ENCODE results near the gene NBPF4.
"Not testable (repeated sequence)": the region's sequence is repeated elsewhere in the genome, so short reads cannot be mapped to it uniquely, and the experiment has no call there.

The NBPF4 gene, protein sequence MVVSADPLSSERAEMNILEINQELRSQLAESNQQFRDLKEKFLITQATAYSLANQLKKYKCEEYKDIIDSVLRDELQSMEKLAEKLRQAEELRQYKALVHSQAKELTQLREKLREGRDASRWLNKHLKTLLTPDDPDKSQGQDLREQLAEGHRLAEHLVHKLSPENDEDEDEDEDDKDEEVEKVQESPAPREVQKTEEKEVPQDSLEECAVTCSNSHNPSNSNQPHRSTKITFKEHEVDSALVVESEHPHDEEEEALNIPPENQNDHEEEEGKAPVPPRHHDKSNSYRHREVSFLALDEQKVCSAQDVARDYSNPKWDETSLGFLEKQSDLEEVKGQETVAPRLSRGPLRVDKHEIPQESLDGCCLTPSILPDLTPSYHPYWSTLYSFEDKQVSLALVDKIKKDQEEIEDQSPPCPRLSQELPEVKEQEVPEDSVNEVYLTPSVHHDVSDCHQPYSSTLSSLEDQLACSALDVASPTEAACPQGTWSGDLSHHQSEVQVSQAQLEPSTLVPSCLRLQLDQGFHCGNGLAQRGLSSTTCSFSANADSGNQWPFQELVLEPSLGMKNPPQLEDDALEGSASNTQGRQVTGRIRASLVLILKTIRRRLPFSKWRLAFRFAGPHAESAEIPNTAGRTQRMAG

DNA sequence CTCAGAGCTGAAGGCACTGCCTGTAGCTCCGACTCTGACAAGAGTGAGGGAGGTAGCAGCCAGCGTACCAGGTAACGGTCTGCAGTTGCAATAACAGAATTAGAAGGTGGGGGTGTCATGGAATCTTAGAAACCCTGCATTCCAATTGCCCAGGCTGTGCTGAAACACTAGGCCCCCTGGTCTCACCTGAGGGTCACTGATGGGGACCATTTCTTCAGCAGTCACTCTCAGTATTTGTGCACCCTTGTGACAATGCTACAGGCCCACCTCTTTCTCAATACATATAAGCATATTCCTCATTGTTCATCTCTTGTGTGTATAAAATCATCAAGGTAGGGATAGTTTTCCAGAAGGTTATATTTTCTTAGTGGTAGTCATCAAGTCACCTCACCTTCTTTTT, at the start of gene NBPF4:
Gene NBPF4 (minus strand): TSS at position 101 of the 400 bp plus-strand sequence. CDS start 315 bp downstream, outside the sequence.
- DNase-seq (ENCODE audit: low spot score); in situ Hi-C loops (cut with MboI; ENCODE audit: low sequenced_read_pairs, unreplicated experiment): not testable (repeated sequence)

DNA sequence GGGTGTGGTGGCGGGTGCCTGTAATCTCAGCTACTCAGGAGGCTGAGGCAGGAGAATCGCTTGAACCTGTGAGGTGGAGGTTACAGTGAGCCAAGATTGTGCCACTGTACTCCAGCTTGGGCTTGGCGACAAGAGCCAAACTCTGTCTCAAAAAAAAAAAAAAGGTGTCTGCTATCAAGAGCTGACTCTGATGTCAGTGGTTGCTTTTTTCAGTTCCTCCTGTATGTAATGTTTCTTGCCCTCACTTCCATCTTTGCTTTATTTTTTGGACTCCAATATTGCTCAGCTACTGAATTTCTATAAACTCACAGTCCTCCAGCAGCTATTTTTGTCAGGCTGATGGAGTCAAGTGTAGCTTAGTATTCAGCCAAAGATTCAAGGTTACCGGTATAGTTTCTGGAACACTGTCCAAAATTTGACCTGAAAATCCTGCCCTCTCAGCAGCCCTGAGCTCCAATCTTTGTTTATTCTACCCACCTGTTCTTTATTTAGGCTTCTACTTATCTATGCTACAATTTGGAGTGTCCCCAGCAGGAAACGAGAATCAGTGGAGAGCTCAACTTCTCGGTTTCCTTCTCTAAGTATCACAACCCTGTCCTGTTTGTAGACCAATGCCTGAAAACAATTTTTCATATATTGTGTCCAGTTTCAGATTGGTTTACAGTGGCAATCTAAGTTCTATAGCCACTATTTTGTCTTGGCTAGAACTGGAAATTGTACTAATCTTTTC, 38.8 kb upstream of the NBPF4 start:
- in situ Hi-C loops (cut with MboI; ENCODE audit: low sequenced_read_pairs, unreplicated experiment); DNase-seq (ENCODE audit: low spot score): not testable (repeated sequence)

DNA sequence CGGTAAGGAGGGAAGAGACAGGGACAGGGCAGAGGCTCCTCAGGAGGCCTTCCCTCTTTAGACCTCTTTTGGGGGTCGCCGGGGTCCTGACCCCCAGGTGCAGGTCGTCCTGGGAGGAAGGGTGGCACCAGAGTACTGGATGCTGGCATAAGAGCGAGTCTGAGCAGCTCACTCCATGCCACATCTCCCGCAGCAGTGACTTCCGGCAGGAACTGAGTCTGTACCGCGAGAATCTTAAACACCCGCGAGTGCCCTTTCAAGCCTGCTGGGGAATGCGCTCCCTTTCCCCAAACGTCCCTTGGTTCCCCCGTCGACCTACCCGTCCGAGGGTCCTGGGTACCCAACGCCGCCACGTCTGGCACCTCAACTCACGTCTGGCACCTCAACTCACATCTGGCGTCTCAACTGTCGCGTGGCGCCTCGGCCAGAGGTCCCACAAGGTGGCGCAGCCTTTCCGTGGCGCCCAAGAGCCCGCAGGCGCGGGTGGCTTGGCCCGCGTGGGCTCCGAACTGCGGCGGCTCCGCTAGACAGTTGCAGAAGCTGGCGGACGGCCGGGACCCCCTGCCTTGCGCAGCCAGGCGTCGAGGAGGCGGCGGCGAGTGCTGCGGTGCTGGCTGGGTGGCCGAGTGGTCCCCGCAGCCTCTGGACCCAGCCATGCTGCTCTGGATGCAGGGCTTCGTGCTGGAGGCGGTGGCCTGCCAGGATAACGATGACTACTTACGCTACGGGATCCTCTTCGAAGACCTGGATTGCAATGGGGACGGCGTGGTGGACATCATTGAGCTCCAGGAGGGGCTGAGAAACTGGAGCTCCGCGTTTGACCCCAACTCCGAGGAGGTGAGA, 28.8 kb upstream of the NBPF4 start:
- DNase-seq (ENCODE audit: low spot score); in situ Hi-C loops (cut with MboI; ENCODE audit: low sequenced_read_pairs, unreplicated experiment): not testable (repeated sequence)

DNA sequence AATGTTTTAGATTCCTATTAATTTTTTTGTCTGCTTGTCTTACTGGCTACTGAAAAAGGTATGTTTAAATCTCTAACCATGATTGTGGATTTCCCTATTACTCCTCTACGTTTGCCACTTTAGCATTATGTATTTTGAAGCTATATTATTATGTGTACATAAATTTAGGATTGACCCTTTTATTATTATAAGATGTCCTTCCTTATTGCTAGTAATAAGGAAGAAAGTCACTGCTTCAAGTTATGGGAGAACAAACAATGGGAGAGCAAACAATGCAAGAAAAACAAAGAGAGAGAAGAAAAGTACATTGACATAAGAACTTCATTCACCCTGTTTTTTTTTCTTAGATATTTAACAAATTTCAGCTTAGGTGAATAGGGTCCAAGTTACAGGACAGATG, 23.2 kb upstream of the NBPF4 start:
- DNase-seq (ENCODE audit: low spot score); in situ Hi-C loops (cut with MboI; ENCODE audit: low sequenced_read_pairs, unreplicated experiment): not testable (repeated sequence)

DNA sequence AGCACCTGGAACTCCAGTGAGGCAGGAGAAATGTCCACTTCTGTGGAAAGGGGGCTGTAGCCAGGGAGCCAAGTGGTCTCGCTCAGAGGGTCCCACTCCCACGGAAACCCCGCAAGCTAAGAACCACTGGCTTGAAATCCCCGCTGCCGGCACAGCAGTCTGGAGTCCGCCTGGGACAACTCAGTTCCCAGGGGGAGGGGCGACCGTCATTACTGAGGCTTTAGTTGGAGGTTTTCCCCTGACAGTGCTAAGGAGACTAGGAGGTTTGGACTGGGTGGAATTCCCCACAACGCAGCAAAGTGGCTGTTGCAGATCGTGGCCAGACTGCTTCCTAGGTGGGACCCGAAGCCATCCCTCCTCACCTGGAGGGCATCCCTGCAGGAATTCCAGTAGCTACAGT, 18.1 kb upstream of the NBPF4 start:
- in situ Hi-C loops (cut with MboI; ENCODE audit: low sequenced_read_pairs, unreplicated experiment); DNase-seq (ENCODE audit: low spot score): not testable (repeated sequence)

DNA sequence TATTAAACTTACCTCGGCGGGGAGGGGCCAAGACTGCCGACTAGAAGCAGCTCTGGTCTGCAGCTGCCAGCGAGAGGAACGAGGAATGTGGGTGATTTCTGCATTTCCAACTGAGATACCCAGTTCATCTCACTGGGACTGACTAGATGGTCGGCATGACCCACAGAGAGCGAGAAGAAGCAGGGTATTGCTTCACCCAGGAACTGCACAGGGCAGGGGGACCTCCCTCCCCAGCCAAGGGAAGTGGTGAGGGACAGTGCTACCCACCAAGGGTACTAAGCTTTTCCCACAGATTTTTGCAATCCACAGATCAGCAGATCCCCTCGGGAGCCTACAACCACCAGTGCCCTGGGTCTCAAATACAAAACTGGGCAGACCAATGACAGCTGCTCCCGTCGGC, 17.6 kb upstream of the NBPF4 start:
- in situ Hi-C loops (cut with MboI; ENCODE audit: low sequenced_read_pairs, unreplicated experiment); DNase-seq (ENCODE audit: low spot score): not testable (repeated sequence)

DNA sequence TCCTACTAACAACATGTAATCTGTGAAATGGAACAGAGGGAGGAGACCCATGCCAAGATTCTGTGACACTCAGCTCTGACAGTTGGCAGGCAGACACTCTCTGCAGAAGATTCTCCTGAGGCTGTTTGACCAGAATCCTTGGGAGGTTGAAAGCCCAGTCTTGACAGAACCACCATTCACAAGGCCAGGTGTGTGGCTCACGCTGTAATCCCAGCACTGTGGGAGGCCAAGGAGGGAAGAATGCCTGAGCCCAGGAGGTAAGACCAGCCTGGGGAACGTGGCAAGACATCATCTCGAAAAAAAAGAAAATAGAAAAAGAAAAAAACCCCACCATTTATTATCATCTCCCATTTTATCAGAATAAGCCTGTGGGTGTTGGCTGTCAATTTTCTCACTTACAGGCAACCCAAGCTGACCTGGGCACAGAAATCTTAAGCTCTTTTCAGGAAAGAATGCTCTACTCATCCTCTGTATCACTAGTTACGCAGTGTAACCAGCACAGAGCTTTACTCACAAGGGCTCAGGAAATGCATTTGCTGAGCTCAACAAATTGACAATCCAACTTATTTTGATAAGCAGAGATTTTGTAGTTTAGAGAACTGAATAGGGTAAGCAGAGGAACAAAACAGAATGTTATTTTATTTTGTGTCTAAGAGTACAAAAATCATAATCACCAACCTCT, 16.8 kb upstream of the NBPF4 start:
- DNase-seq (ENCODE audit: low spot score); in situ Hi-C loops (cut with MboI; ENCODE audit: low sequenced_read_pairs, unreplicated experiment): not testable (repeated sequence)

DNA sequence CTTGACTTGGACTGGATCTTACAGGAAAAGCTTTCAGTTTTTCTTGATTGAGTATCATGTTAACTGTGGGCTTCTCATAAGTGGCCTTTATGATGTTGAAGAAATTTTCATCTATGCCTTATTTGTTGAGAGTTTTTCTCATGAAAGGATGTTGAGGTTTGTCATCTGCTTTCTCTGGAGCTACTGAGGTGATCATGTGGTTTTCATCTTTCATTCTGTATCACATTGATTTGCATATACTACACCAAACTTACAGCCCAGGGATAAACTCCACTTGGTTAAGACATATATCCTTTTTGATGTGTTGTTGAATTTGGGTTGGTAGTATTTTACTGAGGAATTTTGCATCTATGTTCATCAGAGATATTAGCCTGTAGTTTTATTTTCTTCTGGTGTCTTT, 11.6 kb upstream of the NBPF4 start:
- in situ Hi-C loops (cut with MboI; ENCODE audit: low sequenced_read_pairs, unreplicated experiment); DNase-seq (ENCODE audit: low spot score): not testable (repeated sequence)

DNA sequence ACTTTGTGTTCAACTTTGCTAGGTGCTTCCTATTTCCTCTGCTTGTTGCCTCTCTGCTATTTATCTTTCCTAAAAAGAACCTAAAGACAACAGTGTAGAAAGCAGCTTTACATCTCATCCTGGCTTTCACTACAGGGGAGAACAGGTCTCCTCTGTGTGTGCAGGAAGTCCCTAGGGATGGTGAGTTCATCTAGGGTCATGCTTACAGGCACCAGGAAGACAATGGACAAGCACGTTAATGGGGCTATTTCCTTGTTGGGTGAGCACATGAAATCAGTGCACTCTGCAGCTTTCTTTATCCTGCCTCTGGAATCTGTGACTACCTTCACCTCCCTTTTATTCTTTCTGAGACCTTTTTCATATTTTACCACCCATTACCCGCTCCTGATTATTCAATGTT, 4.5 kb downstream of the NBPF4 start:
- in situ Hi-C loops (cut with MboI; ENCODE audit: low sequenced_read_pairs, unreplicated experiment); DNase-seq (ENCODE audit: low spot score): not testable (repeated sequence)

DNA sequence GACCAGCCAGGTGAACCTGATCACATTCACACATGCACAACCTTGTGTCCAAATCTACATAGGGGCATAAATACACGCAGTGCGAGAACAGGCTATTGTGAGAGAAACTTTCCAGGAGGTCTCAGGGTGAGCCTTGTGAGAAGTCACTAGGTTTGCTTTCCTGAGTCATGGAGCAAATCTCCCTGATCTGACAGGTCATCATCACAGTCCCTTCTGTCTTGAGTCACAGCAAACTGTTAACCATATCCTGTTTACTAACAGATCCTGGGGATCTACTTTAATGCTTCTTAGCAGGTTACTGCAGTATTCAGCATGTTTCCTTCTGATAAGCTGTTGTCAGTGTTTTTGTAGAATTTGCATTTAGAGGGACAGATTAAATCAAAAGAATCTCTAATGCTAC, 8.6 kb downstream of the NBPF4 start:
- DNase-seq (ENCODE audit: low spot score); in situ Hi-C loops (cut with MboI; ENCODE audit: low sequenced_read_pairs, unreplicated experiment): not testable (repeated sequence)

DNA sequence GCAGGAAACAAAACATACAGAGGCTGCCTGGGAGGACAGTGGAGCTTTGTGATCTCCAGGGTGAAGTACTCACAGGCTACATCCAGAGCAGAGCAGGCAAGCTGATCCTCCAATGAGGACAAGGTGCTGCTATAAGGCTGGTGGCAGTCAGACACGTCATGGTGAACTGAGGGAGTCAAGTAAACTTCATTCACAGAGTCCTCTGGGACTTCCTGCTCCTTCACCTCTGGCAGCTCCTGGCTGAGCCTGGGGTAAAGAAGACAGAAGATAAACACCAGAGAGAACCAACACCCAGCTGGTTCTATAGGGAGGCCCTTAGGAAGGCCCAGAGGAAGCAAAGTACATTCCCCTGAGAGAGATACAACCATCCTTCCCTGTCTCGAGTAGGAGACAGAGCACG, 11.7 kb downstream of the NBPF4 start:
- DNase-seq (ENCODE audit: low spot score); in situ Hi-C loops (cut with MboI; ENCODE audit: low sequenced_read_pairs, unreplicated experiment): not testable (repeated sequence)

DNA sequence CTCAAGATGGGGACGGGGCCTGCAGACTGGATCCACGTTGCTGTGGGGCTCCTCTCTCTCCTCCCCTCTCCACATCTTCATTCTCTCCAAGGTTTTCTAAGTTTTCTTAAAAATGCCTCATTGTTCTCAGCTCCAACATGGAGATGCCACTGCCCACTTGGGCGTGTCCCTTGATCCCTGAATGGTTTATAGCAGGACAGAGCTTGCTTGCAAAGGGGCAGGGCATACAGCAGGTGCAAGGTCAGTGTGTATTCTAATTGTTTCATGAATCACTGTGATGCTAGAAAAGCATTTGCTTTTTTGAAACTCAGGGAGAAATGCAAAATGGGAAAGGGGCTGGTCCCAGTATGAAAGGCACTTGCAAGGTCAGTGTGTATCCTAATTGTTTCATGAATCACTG, 13.9 kb downstream of the NBPF4 start:
- in situ Hi-C loops (cut with MboI; ENCODE audit: low sequenced_read_pairs, unreplicated experiment) = not testable (repeated sequence)

DNA sequence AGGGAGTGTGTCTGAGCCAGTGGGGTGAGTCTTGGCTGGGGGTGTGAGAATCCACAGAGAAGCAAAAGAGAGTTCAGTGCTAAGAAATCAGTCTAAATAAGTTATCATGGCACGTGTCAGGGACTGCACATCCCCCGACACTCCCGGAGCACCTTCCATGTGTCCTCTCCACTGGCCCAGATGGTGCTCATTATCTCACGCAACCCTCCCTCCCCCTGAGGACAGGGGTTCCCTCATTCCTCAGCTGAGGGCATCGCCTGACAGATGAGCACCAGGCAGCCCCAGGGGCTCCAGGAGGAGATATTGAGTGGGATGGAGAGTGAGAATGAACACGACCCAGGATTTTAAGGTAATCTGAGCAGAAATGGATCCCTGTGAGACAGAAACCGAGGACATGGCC, 16.1 kb downstream of the NBPF4 start:
- DNase-seq (ENCODE audit: low spot score); in situ Hi-C loops (cut with MboI; ENCODE audit: low sequenced_read_pairs, unreplicated experiment): not testable (repeated sequence)

More for the DNA sequence above, 13.9 kb downstream of the NBPF4 start:
- DNase-seq (ENCODE audit: low spot score) = not testable (repeated sequence)

DNA sequence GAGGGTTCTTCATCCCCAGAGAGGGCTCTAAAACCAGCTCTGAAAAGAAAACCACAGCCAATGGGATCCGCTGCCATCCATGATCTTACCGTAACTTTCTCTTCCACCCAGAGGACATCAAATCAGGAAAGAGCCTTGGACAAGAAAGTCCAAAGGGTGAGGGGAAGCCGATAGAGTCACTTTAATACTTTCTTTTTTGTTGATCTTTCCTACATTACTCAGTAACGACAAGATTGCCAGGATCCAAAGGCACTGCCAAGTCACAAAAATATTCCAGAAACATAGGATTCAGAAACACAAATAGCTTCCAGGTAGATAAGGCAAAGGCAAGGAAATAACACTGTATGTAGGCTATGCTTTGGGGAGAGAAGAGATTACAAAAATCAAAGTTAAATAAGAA, 17.0 kb downstream of the NBPF4 start:
- in situ Hi-C loops (cut with MboI; ENCODE audit: low sequenced_read_pairs, unreplicated experiment) = not testable (repeated sequence)

DNA sequence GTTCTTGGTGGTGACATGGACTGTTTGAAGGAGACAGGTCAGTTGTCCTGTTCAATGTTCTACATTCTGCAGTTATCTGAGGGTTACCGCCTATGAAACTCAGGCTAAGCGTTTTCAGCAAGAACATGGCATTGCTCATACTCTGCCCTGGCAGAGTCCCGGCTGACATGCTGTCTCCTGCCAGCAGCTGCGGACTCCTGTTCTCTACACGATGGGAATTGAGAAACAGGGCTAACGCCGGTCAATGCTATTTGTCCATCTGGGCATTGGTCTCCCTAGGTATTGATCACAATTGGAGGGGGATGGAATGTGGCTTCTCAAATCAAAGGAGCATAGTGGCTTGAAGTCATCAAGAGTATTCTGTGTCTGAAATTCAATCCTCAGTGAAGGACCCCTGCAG, 20.6 kb downstream of the NBPF4 start:
- DNase-seq (ENCODE audit: low spot score); in situ Hi-C loops (cut with MboI; ENCODE audit: low sequenced_read_pairs, unreplicated experiment): not testable (repeated sequence)

More for the DNA sequence above, 17.0 kb downstream of the NBPF4 start:
- not testable (repeated sequence) for DNase-seq (ENCODE audit: low spot score)

DNA sequence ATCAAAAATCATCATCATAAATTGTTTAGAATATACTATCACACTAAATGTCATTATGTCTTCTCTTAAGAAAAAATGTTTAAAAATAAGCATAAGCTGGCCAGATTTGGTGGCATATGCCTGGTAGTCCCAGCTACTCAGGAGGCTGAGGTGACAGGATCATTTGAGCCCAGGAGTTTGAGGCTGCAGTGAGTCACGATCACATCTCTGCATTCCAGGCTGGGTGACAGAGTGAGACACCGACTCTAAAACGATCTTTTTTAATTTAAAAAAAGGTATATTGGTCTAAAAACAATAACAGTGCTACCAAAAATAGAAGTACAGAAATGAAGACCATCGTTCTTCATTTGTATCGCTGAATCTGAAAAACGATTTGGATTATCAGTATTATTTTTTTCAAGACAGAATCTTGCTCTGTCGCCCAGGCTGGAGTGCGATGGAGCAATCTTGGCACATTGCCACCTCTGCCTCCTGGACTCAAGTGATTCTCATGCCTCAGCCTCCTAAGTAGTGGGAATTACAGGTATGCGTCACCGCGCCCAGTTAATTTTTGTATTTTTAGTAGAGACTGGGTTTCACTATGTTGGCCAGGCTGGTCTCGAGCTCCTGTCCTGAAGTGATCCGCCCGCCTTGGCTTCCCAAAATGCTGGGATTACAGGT, 26.2 kb downstream of the NBPF4 start:
- DNase-seq (ENCODE audit: low spot score); in situ Hi-C loops (cut with MboI; ENCODE audit: low sequenced_read_pairs, unreplicated experiment): not testable (repeated sequence)

DNA sequence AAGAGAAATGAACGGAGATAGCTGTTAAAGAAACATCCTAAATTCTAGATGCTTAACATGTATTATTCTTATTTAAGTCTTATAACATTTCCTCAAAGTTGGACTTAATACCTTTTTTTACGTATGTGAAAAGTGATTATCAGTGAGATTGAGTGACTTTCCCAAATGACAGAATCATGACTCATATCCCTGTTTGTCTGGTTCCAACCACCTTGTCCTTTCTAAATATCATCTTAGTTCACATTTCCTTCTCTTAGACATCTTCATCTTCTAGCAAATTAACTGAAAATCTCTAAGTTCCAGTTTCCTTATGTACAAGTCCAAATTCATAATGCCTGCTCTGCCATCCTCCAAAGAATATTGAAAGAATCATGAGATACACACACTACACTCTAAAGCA, 26.9 kb downstream of the NBPF4 start:
- DNase-seq (ENCODE audit: low spot score); in situ Hi-C loops (cut with MboI; ENCODE audit: low sequenced_read_pairs, unreplicated experiment): not testable (repeated sequence)
